Measurements from ENCODE around the gene ABAT.

DNA sequence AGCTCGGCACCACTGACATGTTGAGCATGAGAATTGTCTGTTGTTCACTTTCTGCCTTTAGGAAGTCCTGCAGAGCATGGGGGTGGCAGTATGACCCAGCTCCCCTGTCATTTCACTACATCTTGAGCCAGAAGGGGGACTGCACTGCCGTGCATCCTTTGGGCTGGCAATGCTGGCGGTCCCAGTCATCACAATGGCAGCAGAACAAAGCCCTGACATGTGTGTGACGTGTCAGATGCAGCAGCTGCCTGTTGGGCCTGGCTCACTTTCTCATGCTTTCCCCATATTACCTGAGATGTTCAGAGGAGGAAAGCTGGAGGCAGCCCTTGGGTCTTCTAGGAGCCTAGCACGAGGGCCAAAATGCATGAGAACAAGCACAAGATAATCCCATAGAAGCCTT lies 6.3 kb upstream of the ABAT start:
- TF ChIP-seq ZFP3 (CRISPR knock-in tag; IDR thresholded peaks at IDR 0.05) (no peak), ISL1 (CRISPR knock-in tag; IDR thresholded peaks at IDR 0.05) (no peak), ZNF70 (CRISPR knock-in tag; IDR thresholded peaks at IDR 0.05) (no peak), ESRRG (CRISPR knock-in tag; IDR thresholded peaks at IDR 0.05) (no peak), TOX (CRISPR knock-in tag; IDR thresholded peaks at IDR 0.05; ENCODE audit: borderline replicate concordance) (no peak)
- TF ChIP-seq, protein P1, sequence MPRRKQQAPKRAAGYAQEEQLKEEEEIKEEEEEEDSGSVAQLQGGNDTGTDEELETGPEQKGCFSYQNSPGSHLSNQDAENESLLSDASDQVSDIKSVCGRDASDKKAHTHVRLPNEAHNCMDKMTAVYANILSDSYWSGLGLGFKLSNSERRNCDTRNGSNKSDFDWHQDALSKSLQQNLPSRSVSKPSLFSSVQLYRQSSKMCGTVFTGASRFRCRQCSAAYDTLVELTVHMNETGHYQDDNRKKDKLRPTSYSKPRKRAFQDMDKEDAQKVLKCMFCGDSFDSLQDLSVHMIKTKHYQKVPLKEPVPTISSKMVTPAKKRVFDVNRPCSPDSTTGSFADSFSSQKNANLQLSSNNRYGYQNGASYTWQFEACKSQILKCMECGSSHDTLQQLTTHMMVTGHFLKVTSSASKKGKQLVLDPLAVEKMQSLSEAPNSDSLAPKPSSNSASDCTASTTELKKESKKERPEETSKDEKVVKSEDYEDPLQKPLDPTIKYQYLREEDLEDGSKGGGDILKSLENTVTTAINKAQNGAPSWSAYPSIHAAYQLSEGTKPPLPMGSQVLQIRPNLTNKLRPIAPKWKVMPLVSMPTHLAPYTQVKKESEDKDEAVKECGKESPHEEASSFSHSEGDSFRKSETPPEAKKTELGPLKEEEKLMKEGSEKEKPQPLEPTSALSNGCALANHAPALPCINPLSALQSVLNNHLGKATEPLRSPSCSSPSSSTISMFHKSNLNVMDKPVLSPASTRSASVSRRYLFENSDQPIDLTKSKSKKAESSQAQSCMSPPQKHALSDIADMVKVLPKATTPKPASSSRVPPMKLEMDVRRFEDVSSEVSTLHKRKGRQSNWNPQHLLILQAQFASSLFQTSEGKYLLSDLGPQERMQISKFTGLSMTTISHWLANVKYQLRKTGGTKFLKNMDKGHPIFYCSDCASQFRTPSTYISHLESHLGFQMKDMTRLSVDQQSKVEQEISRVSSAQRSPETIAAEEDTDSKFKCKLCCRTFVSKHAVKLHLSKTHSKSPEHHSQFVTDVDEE (CRISPR knock-in tag; IDR thresholded peaks at IDR 0.05), result no peak
- TF ChIP-seq, protein P2, sequence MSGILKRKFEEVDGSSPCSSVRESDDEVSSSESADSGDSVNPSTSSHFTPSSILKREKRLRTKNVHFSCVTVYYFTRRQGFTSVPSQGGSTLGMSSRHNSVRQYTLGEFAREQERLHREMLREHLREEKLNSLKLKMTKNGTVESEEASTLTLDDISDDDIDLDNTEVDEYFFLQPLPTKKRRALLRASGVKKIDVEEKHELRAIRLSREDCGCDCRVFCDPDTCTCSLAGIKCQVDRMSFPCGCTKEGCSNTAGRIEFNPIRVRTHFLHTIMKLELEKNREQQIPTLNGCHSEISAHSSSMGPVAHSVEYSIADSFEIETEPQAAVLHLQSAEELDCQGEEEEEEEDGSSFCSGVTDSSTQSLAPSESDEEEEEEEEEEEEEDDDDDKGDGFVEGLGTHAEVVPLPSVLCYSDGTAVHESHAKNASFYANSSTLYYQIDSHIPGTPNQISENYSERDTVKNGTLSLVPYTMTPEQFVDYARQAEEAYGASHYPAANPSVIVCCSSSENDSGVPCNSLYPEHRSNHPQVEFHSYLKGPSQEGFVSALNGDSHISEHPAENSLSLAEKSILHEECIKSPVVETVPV (CRISPR knock-in tag; IDR thresholded peaks at IDR 0.05), result no peak

Measured in SK-N-SH treated with all-trans-retinoic acid at 6 μM for 48 hours (cell line).